Prostate gland (tissue), 2 donors: ENCODE results near the gene CYP3A5. TPM values are rescaled to one million over a fixed set of nuclear protein-coding genes. Genes with fewer than 3 reads are reported as not detected.
"Not testable (repeated sequence)": the region's sequence is repeated elsewhere in the genome, so short reads cannot be mapped to it uniquely, and the experiment has no call there.

Source experiments
- DNase-seq: peaks from one replicate; pipeline ENCODE4 v3.0.0-alpha.2; 2019; ENCODE audit warnings: low spot score
- H3K27ac ChIP-seq, 2 donors: fragments of 200-600 bp; sonication (generic); 2 replicates each; pipeline ENCODE4 v1.5.1; 2017 to 2019
- H3K27me3 ChIP-seq: fragments of 200-600 bp; sonication (generic); replicated peaks from 2 replicates; pipeline ENCODE4 v1.5.1; 2019; ENCODE audit not compliant: insufficient read depth
- H3K36me3 ChIP-seq, 2 donors: fragments of 200-600 bp; sonication (generic); 1 replicate in 1 of 2; 2 replicates in 1 of 2; pipeline versions ENCODE4 v1.5.1 to v1.8.1; 2017 to 2019
- H3K4me1 ChIP-seq: fragments of 200-600 bp; sonication (generic); replicated peaks from 2 replicates; pipeline ENCODE4 v1.5.1; 2019
- H3K4me3 ChIP-seq, 2 donors: fragments of 200-600 bp; sonication (generic); 2 replicates each; pipeline ENCODE4 v1.5.1; 2017 to 2019
- H3K9me3 ChIP-seq: fragments of 200-600 bp; sonication (generic); 2 replicates; pipeline ENCODE4 v1.5.1; 2017
- CTCF ChIP-seq, 4 experiments: fragments of 200-600 bp in 2 of 4; fragments of 450-650 bp in 2 of 4; sonication (generic) in 2 of 4; IDR thresholded peaks; 1 replicate in 3 of 4; 2 replicates in 1 of 4; pipeline ENCODE4 v1.5.1; 2016 to 2019; ENCODE audit warnings: antibody characterized with exemption in 4 of 4, mild to moderate bottlenecking in 2 of 4, moderate library complexity in 2 of 4
- POLR2A ChIP-seq: fragments of 450-650 bp; IDR thresholded peaks from one replicate; pipeline ENCODE4 v1.6.1; 2016; ENCODE audit warnings: antibody characterized with exemption, mild to moderate bottlenecking
- POLR2AphosphoS5 ChIP-seq: sonication (generic); formaldehyde crosslinking; IDR thresholded peaks from one replicate; pipeline ENCODE4 v1.6.1; 2017; ENCODE audit warnings: antibody characterized with exemption
- WGBS: methylation state at CpG from one replicate; pipeline ENCODE4 v1.1.5; 2018; 5-methylcytosine and 5-hydroxymethylcytosine counted together
- intact Hi-C: fragments of 100-400 bp; cut with DNase I; formaldehyde crosslinking; loops from one replicate; pipeline ENCODE4 v1.14.2; 2022
- total RNA-seq, 2 donors: library from RNA; depleted of rRNA; stranded (reverse); fragments of >200 nt; gene quantifications; one replicate each; pipeline ENCODE4 v1.1.0, GENCODE V29; 2016

Gene CYP3A5
- total RNA-seq, 2 donors from 2014 or later: 80.5 to 88.9 TPM

- no peak overlapping the region for H3K27ac ChIP-seq
- H3K9me3 ChIP-seq: no peaks in the 10 kb centered on the region
- no peaks in the 10 kb centered on the region for H3K4me1 ChIP-seq
- H3K4me3 ChIP-seq: no peak overlapping the region
- DNase-seq: no peak
- no peaks in the 10 kb centered on the region for H3K36me3 ChIP-seq
- no peak for TF ChIP-seq POLR2A
- TF ChIP-seq POLR2AphosphoS5: no peak
- no peak for TF ChIP-seq CTCF (IDR thresholded peaks at IDR 0.05)
- H3K27me3 ChIP-seq: no peaks in the 10 kb centered on the region
- intact Hi-C loops: no loop called here
- WGBS: 93% methylated on average over 3 of the region's 3 CpGs
Observed at GRCh38 chr7:99653754-99654153, 26.0 kb downstream of the CYP3A5 start.

- H3K9me3 ChIP-seq: not testable (repeated sequence)
- 95% methylated on average over 4 of the region's 4 CpGs for WGBS
Observed at GRCh38 chr7:99653269-99653668, 26.5 kb downstream of the CYP3A5 start.

GRCh38 chr7:99652671-99653070 is 27.1 kb downstream of the CYP3A5 start:
- Histone ChIP-seq H3K27ac (no peak overlapping the region), H3K4me3 (no peak overlapping the region), H3K9me3 (no peaks in the 10 kb centered on the region), H3K27me3 (no peaks in the 10 kb centered on the region), H3K4me1 (no peaks in the 10 kb centered on the region), H3K36me3 (no peaks in the 10 kb centered on the region)
- no peak for TF ChIP-seq POLR2AphosphoS5
- TF ChIP-seq POLR2A: no peak
- no peak for TF ChIP-seq CTCF (IDR thresholded peaks at IDR 0.05)
- intact Hi-C loops: no loop called here
- no peak for DNase-seq
- 95% methylated on average over 2 of the region's 2 CpGs for WGBS

More at GRCh38 chr7:99653269-99653668, 26.5 kb downstream of the CYP3A5 start:
- DNase-seq, H3K27ac ChIP-seq, H3K27me3 ChIP-seq, H3K4me1 ChIP-seq, H3K36me3 ChIP-seq, H3K4me3 ChIP-seq, intact Hi-C loops: not testable (repeated sequence)

GRCh38 chr7:99651290-99651689 is 28.5 kb downstream of the CYP3A5 start:
- no peaks in the 10 kb centered on the region for H3K4me1 ChIP-seq
- intact Hi-C loops: no loop called here
- H3K27me3 ChIP-seq: no peaks in the 10 kb centered on the region
- TF ChIP-seq CTCF (IDR thresholded peaks at IDR 0.05) (no peak), POLR2AphosphoS5 (no peak), POLR2A (no peak)
- WGBS: 100% methylated on average over 2 of the region's 2 CpGs
- DNase-seq: no peak
- no peak overlapping the region for H3K27ac ChIP-seq
- no peak overlapping the region for H3K4me3 ChIP-seq
- no peaks in the 10 kb centered on the region for H3K36me3 ChIP-seq
- no peaks in the 10 kb centered on the region for H3K9me3 ChIP-seq

- DNase-seq: no peak
- Histone ChIP-seq H3K36me3 (peaks cover 0 to 2% of the 10 kb centered on the region in 2 donors), H3K27me3 (no peaks in the 10 kb centered on the region), H3K9me3 (no peaks in the 10 kb centered on the region), H3K27ac (no peak overlapping the region), H3K4me1 (no peaks in the 10 kb centered on the region), H3K4me3 (no peak overlapping the region)
- intact Hi-C loops: no loop called here
- TF ChIP-seq CTCF (IDR thresholded peaks at IDR 0.05): no peak
- TF ChIP-seq POLR2A: no peak
- TF ChIP-seq POLR2AphosphoS5: no peak
- WGBS: 96% methylated on average over 2 of the region's 2 CpGs
Observed at GRCh38 chr7:99648843-99649242, 31.0 kb downstream of the CYP3A5 start.
